OCI-LY7 (cell line): ENCODE data around the gene PLCB1.

Experiments
- EZH2phosphoT487 ChIP-seq: fragments of 200-600 bp; sonication (generic); IDR thresholded peaks from 2 replicates; pipeline ENCODE4 v1.6.1; 2018; ENCODE audit warnings: low read depth, borderline replicate concordance, mild to moderate bottlenecking, mixed run types, antibody characterized with exemption, low read length, moderate library complexity, mixed read lengths
- TF ChIP-seq, protein P1 (sequence below): fragments of 200-600 bp; sonication (generic); conservative IDR thresholded peaks from 2 replicates; pipeline ENCODE4 v1.5.1; 2014; ENCODE audit warnings: mild to moderate bottlenecking, antibody characterized with exemption, low read length, moderate library complexity, mixed read lengths

DNA sequence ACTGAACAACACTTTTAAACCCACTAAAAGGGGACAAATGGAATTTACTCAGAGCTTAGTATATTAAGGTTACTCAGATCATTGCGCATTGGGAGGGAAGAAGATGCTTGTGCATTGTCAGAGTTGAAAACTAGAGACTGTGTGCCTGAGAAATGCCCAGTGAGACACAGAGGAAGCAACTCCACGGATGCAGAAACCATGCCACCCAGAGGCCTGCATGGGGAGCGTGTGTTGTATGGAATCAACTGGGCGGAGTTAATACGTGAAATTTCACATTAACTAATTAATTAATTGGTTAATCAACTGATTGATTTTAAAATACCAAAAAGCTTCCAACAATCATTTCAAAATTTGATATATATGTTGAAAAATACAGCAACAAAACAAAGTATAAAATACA lies 391.6 kb downstream of the PLCB1 start:
- TF ChIP-seq, protein P1, sequence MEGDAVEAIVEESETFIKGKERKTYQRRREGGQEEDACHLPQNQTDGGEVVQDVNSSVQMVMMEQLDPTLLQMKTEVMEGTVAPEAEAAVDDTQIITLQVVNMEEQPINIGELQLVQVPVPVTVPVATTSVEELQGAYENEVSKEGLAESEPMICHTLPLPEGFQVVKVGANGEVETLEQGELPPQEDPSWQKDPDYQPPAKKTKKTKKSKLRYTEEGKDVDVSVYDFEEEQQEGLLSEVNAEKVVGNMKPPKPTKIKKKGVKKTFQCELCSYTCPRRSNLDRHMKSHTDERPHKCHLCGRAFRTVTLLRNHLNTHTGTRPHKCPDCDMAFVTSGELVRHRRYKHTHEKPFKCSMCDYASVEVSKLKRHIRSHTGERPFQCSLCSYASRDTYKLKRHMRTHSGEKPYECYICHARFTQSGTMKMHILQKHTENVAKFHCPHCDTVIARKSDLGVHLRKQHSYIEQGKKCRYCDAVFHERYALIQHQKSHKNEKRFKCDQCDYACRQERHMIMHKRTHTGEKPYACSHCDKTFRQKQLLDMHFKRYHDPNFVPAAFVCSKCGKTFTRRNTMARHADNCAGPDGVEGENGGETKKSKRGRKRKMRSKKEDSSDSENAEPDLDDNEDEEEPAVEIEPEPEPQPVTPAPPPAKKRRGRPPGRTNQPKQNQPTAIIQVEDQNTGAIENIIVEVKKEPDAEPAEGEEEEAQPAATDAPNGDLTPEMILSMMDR = peak; percentile 55; the same call in 1 of the 2 replicates
- no peak for TF ChIP-seq EZH2phosphoT487
